SK-MEL-5 (cell line): Measurements from ENCODE around the gene UBE2I. TPM values are rescaled to one million over a fixed set of nuclear protein-coding genes. Genes with fewer than 3 reads are reported as not detected.

Experiments used
- DNase-seq: peaks from one replicate; pipeline ENCODE4 v3.0.0-alpha.2; 2016; ENCODE audit warnings: low read depth, low spot score
- in situ Hi-C: cut with HindIII; loops from 2 replicates; pipeline ENCODE4 v1.10.0; 2016; ENCODE audit warnings: low sequenced_read_pairs, high pct_unique_total_duplicates, low pct_unique_long_range_greater_than_20kb
- total RNA-seq: library from RNA; depleted of rRNA; stranded (reverse); fragments of >200 nt; shearing (Covaris generic); gene quantifications from 2 replicates; pipeline ENCODE4 v1.2.3, GENCODE V29; 2014

Gene UBE2I
- total RNA-seq, 1 experiment from 2014 or later, result 55.2 TPM

GRCh38 chr16:1342526-1343427 is 33.3 kb downstream of the UBE2I start:
- in situ Hi-C loops, result no loop called here

GRCh38 chr16:1343428-1344242 is 34.2 kb downstream of the UBE2I start:
- DNase-seq, result no peak
- in situ Hi-C loops, result no loop called here

More at GRCh38 chr16:1342526-1343427, 33.3 kb downstream of the UBE2I start:
- DNase-seq, result peak; percentile 97

GRCh38 chr16:1344499-1344898 is 35.1 kb downstream of the UBE2I start:
- in situ Hi-C loops, result no loop called here
- no peak for DNase-seq

GRCh38 chr16:1345087-1345486 is 35.7 kb downstream of the UBE2I start:
- no peak for DNase-seq
- in situ Hi-C loops, result no loop called here

- in situ Hi-C loops, result no loop called here
- no peak for DNase-seq
These were observed 36.4 kb downstream of the UBE2I start for GRCh38 chr16:1345651-1346421.

GRCh38 chr16:1346422-1347285 is 37.2 kb downstream of the UBE2I start:
- in situ Hi-C loops, result no loop called here
- peak; percentile 61 for DNase-seq

GRCh38 chr16:1347286-1347855 is 37.9 kb downstream of the UBE2I start:
- DNase-seq, result no peak
- in situ Hi-C loops, result no loop called here

- no peak for DNase-seq
- in situ Hi-C loops, result no loop called here
These were observed 38.5 kb downstream of the UBE2I start for GRCh38 chr16:1347962-1348361.

- in situ Hi-C loops, result no loop called here
- no peak for DNase-seq
These were observed 39.0 kb downstream of the UBE2I start for GRCh38 chr16:1348441-1348840.

- no peak for DNase-seq
- in situ Hi-C loops, result no loop called here
These were observed 39.5 kb downstream of the UBE2I start for GRCh38 chr16:1348926-1349325.

- no peak for DNase-seq
- in situ Hi-C loops, result no loop called here
These were observed 39.9 kb downstream of the UBE2I start for GRCh38 chr16:1349351-1349750.

- in situ Hi-C loops, result no loop called here
- no peak for DNase-seq
These were observed 40.5 kb downstream of the UBE2I start for GRCh38 chr16:1349951-1350350.

GRCh38 chr16:1350691-1351090 is 41.3 kb downstream of the UBE2I start:
- no peak for DNase-seq
- in situ Hi-C loops, result no loop called here

GRCh38 chr16:1351215-1351581 is 41.8 kb downstream of the UBE2I start:
- in situ Hi-C loops, result no loop called here
- DNase-seq, result no peak

GRCh38 chr16:1351582-1352362 is 42.3 kb downstream of the UBE2I start, which contains the start of the genes GNPTG and TSR3:
TSS of gene GNPTG (plus strand) at chr16:1351931. CDS start at chr16:1351966, 35 bp downstream.
TSS of gene TSR3 (minus strand) at chr16:1351878. CDS start at chr16:1351804, 74 bp downstream.
- in situ Hi-C loops, result no loop called here
- peak; percentile 72 for DNase-seq
